Measurements from ENCODE around the gene OPRM1.
"Not testable (repeated sequence)": the region's sequence is repeated elsewhere in the genome, so short reads cannot be mapped to it uniquely, and the experiment has no call there.

OPRM1 gene

GRCh38 chr6:154078596-154078995 lies 39.6 kb downstream of the OPRM1 start:
- H3K27ac ChIP-seq (ENCODE audit: low read length); DNase-seq (ENCODE audit: low read depth, low spot score); H3K4me1 ChIP-seq (ENCODE audit: control insufficient read depth, insufficient read depth, low read length); H3K9me3 ChIP-seq (ENCODE audit: control insufficient read depth, insufficient read depth, low read length); H3K4me3 ChIP-seq (ENCODE audit: low read length); H3K36me3 ChIP-seq (ENCODE audit: control insufficient read depth, insufficient read depth, low read length); H3K27me3 ChIP-seq (ENCODE audit: control insufficient read depth, insufficient read depth, low read length): not testable (repeated sequence)
- no CpG with 5 or more reads among the region's 2 CpGs for WGBS (ENCODE audit: insufficient coverage, insufficient read length)

DNA sequence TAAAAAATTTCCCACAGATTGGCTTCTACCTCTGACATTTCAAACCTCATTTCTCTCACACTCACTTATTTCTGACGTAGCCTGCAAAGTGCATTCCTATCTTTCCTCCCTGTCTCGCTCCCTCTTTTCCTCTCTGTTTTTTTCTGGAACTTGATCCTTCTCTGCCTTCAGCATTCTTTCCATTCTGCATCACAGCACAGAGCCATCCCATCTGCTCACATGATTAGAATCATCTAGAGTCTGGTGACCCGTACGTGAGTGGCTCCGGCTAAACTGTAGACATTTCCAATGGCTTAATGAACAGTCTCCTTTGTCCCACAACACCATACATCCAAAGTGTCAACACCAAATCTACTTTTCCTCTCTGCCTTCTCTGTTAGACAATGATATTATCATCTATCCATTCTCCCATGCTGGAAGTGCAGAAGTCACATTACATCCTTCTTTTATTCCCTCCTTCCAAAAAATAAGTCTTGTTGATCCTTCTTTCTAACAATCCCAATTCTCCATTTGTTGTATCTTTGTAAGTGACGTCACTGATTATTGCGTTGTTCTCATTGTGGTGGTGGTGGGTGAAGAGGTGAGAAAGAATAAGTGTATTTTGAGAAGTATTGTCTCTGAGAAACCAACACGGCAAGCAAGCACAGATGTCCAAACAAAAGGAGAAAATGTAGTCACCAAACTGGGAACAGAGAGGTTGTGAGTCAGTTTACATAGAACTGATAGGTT lies 41.6 kb downstream of the OPRM1 start:
- DNase-seq (ENCODE audit: low read depth, low spot score), result no peak
- Histone ChIP-seq H3K9me3 (ENCODE audit: control insufficient read depth, insufficient read depth, low read length) (no peaks in the 10 kb centered on the region), H3K4me3 (ENCODE audit: low read length) (no peak overlapping the region), H3K36me3 (ENCODE audit: control insufficient read depth, insufficient read depth, low read length) (no peaks in the 10 kb centered on the region), H3K4me1 (ENCODE audit: control insufficient read depth, insufficient read depth, low read length) (no peaks in the 10 kb centered on the region), H3K27ac (ENCODE audit: low read length) (no peak overlapping the region), H3K27me3 (ENCODE audit: control insufficient read depth, insufficient read depth, low read length) (no peaks in the 10 kb centered on the region)
- 100% methylated on average over 1 of the region's 8 CpGs for WGBS (ENCODE audit: insufficient coverage, insufficient read length)

GRCh38 chr6:154086510-154086909 lies 47.5 kb downstream of the OPRM1 start:
- no peak overlapping the region for H3K27ac ChIP-seq (ENCODE audit: low read length)
- DNase-seq (ENCODE audit: low read depth, low spot score), result no peak
- no peaks in the 10 kb centered on the region for H3K36me3 ChIP-seq (ENCODE audit: control insufficient read depth, insufficient read depth, low read length)
- H3K4me1 ChIP-seq (ENCODE audit: control insufficient read depth, insufficient read depth, low read length), result no peaks in the 10 kb centered on the region
- H3K4me3 ChIP-seq (ENCODE audit: low read length), result no peak overlapping the region
- no peaks in the 10 kb centered on the region for H3K27me3 ChIP-seq (ENCODE audit: control insufficient read depth, insufficient read depth, low read length)
- WGBS (ENCODE audit: insufficient coverage, insufficient read length), result no CpG with 5 or more reads among the region's 3 CpGs
- H3K9me3 ChIP-seq (ENCODE audit: control insufficient read depth, insufficient read depth, low read length), result no peaks in the 10 kb centered on the region

DNA sequence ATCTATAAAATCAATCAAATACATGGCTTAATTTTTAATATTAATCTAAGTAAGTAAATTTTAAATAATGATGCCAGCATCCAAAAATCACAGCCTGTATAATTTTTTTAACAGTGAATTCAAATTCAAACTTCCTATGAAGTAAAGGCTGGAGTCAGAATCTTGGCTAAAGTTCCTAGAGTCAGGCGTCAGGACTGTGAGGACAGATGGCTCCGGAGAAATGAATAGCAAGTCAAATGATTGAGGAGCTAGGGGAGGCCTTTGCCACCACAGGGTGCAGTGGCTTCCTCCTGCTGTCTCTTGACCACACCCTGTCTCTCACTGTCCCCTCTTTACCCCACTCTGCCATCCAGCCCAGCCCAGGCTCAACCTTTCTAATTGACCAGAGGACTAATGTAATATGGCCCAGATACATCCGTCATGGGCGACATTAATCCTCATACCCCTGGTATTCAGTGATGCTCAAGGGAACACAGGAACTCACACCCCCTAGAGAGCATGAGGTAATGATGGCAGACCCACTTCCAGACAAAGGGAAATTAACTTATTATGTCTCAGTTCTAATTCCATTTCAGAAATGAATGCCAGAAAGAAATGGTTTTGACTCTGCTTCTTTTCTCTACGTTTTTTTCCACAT lies 53.4 kb downstream of the OPRM1 start:
- no peak overlapping the region for H3K4me3 ChIP-seq (ENCODE audit: low read length)
- DNase-seq (ENCODE audit: low read depth, low spot score), result no peak
- H3K9me3 ChIP-seq (ENCODE audit: control insufficient read depth, insufficient read depth, low read length), result no peaks in the 10 kb centered on the region
- no peak overlapping the region for H3K27ac ChIP-seq (ENCODE audit: low read length)
- no CpG with 5 or more reads among the region's 5 CpGs for WGBS (ENCODE audit: insufficient coverage, insufficient read length)
- no peaks in the 10 kb centered on the region for H3K4me1 ChIP-seq (ENCODE audit: control insufficient read depth, insufficient read depth, low read length)
- no peaks in the 10 kb centered on the region for H3K36me3 ChIP-seq (ENCODE audit: control insufficient read depth, insufficient read depth, low read length)
- no peaks in the 10 kb centered on the region for H3K27me3 ChIP-seq (ENCODE audit: control insufficient read depth, insufficient read depth, low read length)

DNA sequence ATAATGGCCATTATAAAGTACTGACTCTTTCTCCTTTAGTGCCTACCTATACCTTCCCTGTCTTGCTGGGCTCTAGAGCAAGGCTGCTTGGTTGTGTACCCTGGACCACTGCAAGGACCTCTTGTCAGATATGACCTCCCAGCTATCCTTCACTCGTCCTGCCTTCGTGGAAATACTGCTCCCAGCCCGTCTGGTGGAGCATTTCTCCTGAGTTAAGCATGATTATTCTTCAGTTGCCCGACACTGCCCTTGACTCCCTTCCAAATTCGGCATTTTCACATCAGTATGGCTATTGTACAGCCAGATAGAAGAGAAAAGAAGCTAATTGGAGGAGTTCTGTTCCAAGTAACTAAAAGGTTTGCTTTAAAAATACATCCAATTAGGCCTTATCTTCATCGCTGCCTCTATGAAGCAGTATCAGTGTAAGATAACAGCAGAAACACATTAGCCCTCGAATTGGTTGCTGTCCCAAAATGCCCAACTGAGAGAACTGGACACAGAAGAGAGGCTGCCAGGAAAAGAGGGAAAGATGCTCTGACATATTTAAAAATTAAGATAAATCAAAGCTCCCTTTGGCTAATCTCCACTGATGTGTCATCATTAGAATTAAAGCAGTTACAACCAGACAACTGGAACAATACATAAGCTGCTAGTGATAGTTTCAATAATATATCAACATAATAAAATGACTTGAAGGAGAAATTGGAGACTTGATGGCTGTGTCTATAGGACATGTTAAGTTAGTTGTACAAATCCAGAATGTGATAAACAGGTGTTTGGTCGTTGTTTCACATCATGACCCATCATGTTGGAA lies 54.4 kb downstream of the OPRM1 start:
- no CpG with 5 or more reads among the region's 8 CpGs for WGBS (ENCODE audit: insufficient coverage, insufficient read length)
- Histone ChIP-seq H3K9me3 (ENCODE audit: control insufficient read depth, insufficient read depth, low read length) (no peaks in the 10 kb centered on the region), H3K36me3 (ENCODE audit: control insufficient read depth, insufficient read depth, low read length) (no peaks in the 10 kb centered on the region), H3K4me1 (ENCODE audit: control insufficient read depth, insufficient read depth, low read length) (no peaks in the 10 kb centered on the region), H3K27ac (ENCODE audit: low read length) (no peak overlapping the region), H3K27me3 (ENCODE audit: control insufficient read depth, insufficient read depth, low read length) (no peaks in the 10 kb centered on the region), H3K4me3 (ENCODE audit: low read length) (no peak overlapping the region)
- no peak for DNase-seq (ENCODE audit: low read depth, low spot score)

DNA sequence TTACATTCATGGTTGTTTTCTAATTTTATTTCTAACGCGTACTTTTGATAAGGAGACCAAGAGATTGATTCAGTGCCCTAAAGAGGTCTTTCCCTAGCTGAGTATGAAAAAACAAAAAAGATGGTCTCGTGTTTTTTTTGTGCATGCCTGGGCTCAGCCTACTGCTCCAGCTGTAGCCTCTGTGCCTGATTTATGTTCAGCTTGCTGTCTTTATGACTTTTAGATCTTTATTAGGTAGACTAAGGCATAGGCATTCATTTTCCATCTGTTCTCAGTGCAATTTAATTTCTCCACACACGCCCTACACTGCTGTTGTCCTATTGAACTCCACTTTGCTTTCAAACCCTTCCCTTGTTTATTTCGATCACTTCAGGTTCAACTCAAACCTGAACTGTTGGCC lies 56.5 kb downstream of the OPRM1 start:
- H3K9me3 ChIP-seq (ENCODE audit: control insufficient read depth, insufficient read depth, low read length), result no peaks in the 10 kb centered on the region
- no peak overlapping the region for H3K27ac ChIP-seq (ENCODE audit: low read length)
- H3K4me3 ChIP-seq (ENCODE audit: low read length), result no peak overlapping the region
- H3K4me1 ChIP-seq (ENCODE audit: control insufficient read depth, insufficient read depth, low read length), result no peaks in the 10 kb centered on the region
- H3K27me3 ChIP-seq (ENCODE audit: control insufficient read depth, insufficient read depth, low read length), result no peaks in the 10 kb centered on the region
- WGBS (ENCODE audit: insufficient coverage, insufficient read length), result no CpG with 5 or more reads among the region's 5 CpGs
- no peaks in the 10 kb centered on the region for H3K36me3 ChIP-seq (ENCODE audit: control insufficient read depth, insufficient read depth, low read length)
- DNase-seq (ENCODE audit: low read depth, low spot score), result no peak

DNA sequence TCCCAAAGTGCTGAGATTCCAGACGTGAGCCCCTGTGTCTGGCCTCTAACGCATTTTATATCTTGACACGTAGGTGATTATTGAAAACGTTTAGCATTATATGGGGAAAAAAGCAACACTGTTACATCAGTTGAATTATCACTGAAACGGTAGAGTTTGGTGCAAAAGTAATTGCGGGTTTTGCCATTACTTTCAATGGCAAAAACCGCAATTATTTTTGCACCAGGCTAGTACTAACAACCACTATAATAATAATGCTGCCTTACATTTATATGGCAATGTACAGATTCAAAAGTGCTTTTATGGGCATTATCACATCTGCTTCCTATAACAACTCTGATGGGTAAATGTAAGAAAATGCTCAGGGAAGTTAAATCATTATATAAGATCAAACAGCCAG lies 57.3 kb downstream of the OPRM1 start:
- Histone ChIP-seq H3K4me1 (ENCODE audit: control insufficient read depth, insufficient read depth, low read length) (no peaks in the 10 kb centered on the region), H3K9me3 (ENCODE audit: control insufficient read depth, insufficient read depth, low read length) (no peaks in the 10 kb centered on the region), H3K36me3 (ENCODE audit: control insufficient read depth, insufficient read depth, low read length) (no peaks in the 10 kb centered on the region), H3K27ac (ENCODE audit: low read length) (no peak overlapping the region), H3K4me3 (ENCODE audit: low read length) (no peak overlapping the region), H3K27me3 (ENCODE audit: control insufficient read depth, insufficient read depth, low read length) (no peaks in the 10 kb centered on the region)
- DNase-seq (ENCODE audit: low read depth, low spot score), result no peak
- WGBS (ENCODE audit: insufficient coverage, insufficient read length), result no CpG with 5 or more reads among the region's 7 CpGs

DNA sequence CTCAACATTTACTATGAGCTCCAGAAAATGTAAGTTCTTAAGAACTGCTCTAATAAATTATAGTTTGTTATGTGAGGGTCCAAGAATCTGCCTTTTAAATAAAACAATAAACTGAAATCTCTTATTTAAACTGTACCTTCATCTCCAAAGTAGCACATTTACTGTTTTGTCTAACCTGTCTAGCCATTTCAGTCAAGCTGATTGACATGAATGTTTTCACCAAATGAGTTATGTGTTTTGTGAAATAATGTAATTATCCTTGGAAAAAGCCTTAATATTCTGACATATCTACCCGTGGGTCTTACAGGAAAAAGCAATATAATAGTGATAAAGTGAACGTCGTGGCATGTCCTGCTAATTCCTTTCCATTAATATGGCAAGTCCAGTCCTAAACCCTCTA lies 57.8 kb downstream of the OPRM1 start:
- Histone ChIP-seq H3K27ac (ENCODE audit: low read length) (no peak overlapping the region), H3K4me3 (ENCODE audit: low read length) (no peak overlapping the region), H3K27me3 (ENCODE audit: control insufficient read depth, insufficient read depth, low read length) (no peaks in the 10 kb centered on the region), H3K36me3 (ENCODE audit: control insufficient read depth, insufficient read depth, low read length) (no peaks in the 10 kb centered on the region), H3K4me1 (ENCODE audit: control insufficient read depth, insufficient read depth, low read length) (no peaks in the 10 kb centered on the region), H3K9me3 (ENCODE audit: control insufficient read depth, insufficient read depth, low read length) (no peaks in the 10 kb centered on the region)
- no peak for DNase-seq (ENCODE audit: low read depth, low spot score)
- no CpG with 5 or more reads among the region's 3 CpGs for WGBS (ENCODE audit: insufficient coverage, insufficient read length)

DNA sequence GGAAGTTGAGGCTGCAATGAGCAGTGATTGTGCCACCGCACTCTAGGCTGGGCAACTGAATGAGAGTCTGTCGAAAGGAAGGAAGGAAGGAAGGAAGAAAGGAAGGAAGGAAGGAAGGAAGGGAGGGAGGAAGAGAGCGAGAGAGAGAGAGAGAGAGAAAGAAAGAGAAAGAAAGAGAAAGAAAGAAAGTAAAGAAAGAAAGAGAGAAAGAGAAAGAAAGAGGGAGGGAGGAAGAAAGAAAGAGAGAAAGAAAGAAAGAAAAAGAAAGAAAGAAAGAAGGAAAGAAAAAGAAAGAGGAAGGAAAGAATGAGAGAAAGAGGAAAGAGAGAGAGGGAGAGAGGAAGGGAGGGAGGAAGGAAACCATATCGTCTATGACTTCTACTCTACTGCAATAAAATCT lies 60.2 kb downstream of the OPRM1 start:
- no peak overlapping the region for H3K27ac ChIP-seq (ENCODE audit: low read length)
- no peak overlapping the region for H3K4me3 ChIP-seq (ENCODE audit: low read length)
- no peaks in the 10 kb centered on the region for H3K9me3 ChIP-seq (ENCODE audit: control insufficient read depth, insufficient read depth, low read length)
- no CpG with 5 or more reads among the region's 4 CpGs for WGBS (ENCODE audit: insufficient coverage, insufficient read length)
- no peaks in the 10 kb centered on the region for H3K27me3 ChIP-seq (ENCODE audit: control insufficient read depth, insufficient read depth, low read length)
- no peaks in the 10 kb centered on the region for H3K4me1 ChIP-seq (ENCODE audit: control insufficient read depth, insufficient read depth, low read length)
- no peaks in the 10 kb centered on the region for H3K36me3 ChIP-seq (ENCODE audit: control insufficient read depth, insufficient read depth, low read length)
- DNase-seq (ENCODE audit: low read depth, low spot score), result no peak

DNA sequence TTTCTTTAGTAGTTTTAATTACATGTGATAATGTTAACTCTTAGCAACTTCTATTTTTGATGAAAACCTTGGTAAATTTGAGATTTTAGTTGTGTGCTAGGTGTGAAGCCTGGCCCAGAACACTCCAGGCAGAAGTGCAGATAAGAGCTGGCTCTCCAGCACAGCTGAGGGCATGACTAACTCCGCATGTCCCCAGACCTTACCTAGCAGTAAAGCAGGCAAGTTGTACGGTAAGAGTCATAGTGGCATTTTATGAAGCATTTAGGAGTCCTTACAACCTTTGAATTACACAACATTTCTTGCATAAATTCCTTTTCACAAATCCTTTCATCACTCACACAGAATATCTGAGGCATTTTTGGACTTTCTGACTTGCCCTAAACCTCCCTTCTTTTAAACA lies 67.2 kb downstream of the OPRM1 start:
- no CpG with 5 or more reads among the region's 2 CpGs for WGBS (ENCODE audit: insufficient coverage, insufficient read length)
- Histone ChIP-seq H3K27me3 (ENCODE audit: control insufficient read depth, insufficient read depth, low read length) (no peaks in the 10 kb centered on the region), H3K27ac (ENCODE audit: low read length) (no peak overlapping the region), H3K9me3 (ENCODE audit: control insufficient read depth, insufficient read depth, low read length) (no peaks in the 10 kb centered on the region), H3K36me3 (ENCODE audit: control insufficient read depth, insufficient read depth, low read length) (no peaks in the 10 kb centered on the region), H3K4me1 (ENCODE audit: control insufficient read depth, insufficient read depth, low read length) (no peaks in the 10 kb centered on the region), H3K4me3 (ENCODE audit: low read length) (no peak overlapping the region)
- DNase-seq (ENCODE audit: low read depth, low spot score), result no peak
